HG02763 (cell line): Measurements from ENCODE around the gene CACNG4.

Source experiments
- ATAC-seq: cut with Tn5 transposase; IDR thresholded peaks from one replicate; pipeline ENCODE4 v1.9.1; 2021; ENCODE audit warnings: mild to moderate bottlenecking, moderate library complexity; ENCODE audit not compliant: unreplicated experiment

CACNG4 gene

GRCh38 chr17:67015001-67015400 lies 50.5 kb downstream of the CACNG4 start:
- no peak for ATAC-seq

- no peak for ATAC-seq
Observed at GRCh38 chr17:67016039-67016762, 51.7 kb downstream of the CACNG4 start.

DNA sequence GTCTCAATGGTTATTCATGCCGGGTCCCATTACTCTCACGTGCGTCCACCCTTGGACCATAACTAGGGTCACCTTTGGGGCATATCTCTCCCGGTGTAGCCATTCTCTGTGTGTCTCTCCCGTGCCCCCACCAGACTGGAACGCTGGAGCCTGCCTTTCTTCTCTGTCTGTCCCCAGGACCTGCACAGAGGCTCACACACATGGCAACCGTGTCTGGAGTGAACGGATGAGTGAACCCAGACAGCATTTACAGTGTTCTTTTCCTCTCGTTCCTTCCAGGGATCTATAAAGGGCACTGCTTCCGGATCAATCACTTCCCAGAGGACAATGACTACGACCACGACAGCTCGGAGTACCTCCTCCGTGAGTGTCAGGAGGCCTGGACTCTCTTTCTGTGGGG lies 53.4 kb downstream of the CACNG4 start:
- ATAC-seq = no peak

DNA sequence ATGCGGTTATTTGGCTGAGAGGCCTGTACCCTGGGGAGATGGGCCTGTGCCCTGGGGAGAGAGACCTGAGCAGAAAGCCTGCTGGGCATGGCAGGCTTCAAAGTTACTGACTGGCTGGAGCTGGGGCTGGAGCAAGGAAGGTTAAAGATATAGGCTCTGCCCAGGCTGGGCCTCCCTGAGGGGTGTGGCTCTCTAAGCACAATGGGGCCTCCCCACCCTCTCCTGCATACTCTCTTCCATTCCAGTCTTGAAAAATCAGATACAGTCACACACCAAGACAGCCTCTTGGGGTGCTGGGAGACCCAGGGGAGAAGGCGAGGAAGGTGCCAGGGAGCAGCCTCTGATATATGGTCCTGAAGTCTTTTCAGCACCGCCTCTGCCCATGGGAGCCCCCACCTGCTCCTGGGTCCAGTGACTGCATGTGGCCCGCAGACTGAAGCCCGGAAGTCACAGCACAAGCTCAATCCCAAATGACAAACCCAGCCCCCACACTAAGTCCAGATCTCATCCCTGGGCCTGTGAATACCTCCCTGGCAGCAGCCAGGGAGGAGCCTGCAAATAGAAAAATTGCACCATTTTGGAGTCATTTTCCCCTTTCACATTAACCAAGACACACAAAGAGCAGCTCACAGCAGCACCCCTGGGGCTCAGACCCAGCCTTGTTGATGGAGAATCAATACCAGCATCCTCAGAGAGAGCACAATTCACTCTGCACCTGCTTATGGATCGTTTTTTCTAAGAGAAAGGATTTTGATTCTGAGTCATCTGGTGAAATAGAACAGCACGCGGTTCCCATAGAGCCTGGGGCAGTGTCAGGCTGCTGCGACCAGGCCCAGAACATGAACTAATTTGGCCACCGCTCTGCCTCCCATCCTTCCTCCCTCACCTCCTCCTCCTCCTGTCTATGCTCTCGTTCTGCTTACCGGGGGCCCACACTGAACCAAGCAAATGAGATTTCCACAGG lies 54.2 kb downstream of the CACNG4 start:
- ATAC-seq = no peak

DNA sequence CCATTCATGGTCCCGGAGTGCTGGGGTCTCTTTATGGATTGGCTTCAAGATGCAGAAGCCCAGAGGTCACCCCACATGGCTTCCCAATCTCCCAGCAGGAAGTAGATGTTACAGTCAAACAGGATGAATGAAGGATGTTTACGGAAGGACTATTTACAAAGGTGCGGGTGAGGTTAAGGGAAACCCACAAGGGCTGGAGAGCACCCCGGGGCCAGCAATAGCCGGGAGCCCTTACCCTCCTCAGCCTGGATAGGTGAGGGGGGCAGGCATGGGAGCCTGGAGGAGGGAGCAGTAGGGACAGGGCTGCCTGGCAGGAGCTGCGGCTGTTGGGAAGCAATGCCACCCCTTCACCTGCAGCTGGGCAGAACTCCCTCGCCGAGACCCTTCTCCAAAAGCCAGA lies 55.3 kb downstream of the CACNG4 start:
- no peak for ATAC-seq

DNA sequence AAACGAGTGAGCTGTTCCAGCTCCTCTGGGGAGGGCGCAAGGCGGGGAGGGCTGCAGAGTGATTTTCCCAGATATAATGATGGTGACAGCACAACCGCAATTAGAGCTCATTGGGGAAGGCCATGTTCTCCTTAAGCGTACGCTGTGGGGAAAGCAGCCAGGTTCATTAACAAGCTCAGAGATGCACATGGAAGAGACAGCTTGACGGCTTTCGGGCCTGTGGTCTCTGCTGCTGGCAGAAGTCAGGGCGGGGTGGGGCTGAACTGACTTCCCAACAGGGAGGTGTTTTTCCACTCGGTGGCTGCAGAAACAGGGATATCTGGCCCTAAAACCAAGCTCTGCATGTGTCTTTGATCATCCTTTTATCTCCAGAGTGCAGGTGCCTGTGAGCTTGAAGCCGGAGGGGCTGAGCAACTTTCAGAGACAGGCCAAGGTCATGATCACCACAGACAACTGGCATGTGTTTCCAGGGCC lies 55.8 kb downstream of the CACNG4 start:
- ATAC-seq = no peak

DNA sequence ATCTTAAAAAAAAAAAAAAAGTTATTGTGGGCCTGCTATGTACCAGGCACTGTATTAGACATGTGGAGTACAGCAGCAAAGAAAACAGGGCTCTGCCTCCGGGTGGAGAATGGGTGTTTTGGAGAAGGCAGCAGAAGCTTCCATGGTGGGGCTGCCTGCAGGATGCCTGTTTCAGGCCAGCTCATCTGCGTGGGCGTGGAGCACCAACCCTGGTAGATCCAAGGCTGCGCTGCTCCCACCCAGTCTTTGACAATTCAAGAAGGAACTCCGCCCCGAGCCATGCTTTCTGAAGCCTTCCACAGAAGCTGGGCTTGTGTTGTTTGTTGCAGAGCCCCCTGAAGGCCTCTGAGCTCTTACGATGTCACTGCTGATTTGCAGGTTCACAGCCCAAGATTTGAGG lies 56.7 kb downstream of the CACNG4 start:
- no peak for ATAC-seq

DNA sequence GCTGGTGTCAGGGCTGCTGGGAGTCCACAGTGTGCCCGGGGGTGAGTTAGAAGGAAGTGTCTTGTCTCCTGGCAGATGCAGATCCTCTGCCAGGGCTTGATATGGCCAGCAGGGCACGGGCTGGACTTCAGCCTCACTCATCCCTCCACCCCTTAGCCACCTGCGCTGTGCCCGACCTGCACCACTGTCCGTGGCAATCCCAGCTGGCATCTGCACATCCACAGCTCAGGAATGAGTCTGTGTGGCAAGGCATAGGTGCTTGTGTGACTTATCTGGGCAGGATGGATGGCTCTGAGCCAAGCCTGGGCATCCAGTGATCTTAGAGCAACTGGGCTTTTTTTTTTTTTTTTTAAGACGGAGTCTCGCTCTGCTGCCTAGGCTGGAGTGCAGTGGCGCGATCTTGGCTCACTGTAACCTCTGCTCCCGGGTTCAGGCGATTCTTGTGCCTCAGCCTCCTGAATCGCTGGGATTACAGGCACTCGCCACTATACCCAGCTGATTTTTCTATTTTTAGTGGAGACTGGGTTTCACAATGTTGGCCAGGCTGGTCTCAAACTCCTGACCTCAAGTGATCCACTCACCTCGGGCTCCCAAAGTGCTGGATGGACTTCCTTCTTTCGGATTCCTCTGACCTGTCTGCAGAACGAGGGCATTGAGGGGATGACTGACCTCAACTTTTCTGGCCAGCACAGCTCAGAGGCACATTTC lies 57.4 kb downstream of the CACNG4 start:
- no peak for ATAC-seq

DNA sequence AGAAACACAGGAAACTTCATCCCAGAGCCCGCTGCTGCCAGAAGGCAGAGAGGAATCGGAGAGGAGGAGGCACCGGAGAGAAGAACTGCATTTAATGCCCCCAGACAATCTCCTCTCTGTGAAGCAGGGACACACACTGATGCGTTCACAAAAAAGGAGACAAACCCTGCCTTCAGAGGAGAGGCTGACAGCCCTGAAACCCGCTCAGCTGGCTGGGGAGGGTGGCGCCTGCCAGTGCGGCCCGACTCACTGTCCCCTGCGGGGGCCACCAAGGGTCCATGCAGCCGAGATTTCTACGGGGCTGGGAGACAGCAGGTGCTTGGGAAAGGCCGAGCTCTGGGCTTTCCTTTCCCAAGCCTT lies 57.9 kb downstream of the CACNG4 start:
- ATAC-seq = no peak

DNA sequence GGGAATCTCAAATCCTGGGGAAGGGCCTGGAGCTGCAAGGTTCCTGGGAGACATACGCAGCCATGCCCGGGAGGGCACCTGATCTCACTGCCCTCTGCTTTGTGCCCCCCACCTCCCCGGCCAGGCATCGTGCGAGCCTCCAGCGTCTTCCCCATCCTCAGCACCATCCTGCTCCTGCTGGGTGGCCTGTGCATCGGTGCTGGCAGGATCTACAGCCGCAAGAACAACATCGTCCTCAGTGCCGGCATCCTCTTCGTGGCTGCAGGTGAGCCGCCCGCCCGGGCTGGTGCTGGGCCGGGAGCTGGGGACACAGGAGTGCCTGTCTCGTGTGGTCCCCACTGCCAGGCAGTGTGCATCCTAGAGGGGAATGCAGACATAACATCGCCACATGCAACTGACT lies 60.2 kb downstream of the CACNG4 start:
- no peak for ATAC-seq

GRCh38 chr17:67025216-67025792 lies 60.8 kb downstream of the CACNG4 start:
- no peak for ATAC-seq

GRCh38 chr17:67026341-67026740 lies 61.8 kb downstream of the CACNG4 start:
- ATAC-seq = no peak

GRCh38 chr17:67027031-67027628 lies 62.6 kb downstream of the CACNG4 start:
- no peak for ATAC-seq

DNA sequence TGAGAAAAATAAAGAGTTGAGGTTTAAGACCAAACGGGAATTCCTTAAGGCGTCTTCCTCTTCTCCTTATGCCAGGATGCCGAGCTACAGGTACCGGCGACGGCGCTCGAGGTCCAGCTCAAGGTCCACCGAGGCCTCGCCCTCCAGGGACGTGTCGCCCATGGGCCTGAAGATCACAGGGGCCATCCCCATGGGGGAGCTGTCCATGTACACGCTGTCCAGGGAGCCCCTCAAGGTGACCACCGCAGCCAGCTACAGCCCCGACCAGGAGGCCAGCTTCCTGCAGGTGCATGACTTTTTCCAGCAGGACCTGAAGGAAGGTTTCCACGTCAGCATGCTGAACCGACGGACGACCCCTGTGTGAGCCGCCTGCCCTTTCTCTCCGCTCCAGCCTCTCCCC lies 66.1 kb downstream of the CACNG4 start:
- ATAC-seq = no peak

DNA sequence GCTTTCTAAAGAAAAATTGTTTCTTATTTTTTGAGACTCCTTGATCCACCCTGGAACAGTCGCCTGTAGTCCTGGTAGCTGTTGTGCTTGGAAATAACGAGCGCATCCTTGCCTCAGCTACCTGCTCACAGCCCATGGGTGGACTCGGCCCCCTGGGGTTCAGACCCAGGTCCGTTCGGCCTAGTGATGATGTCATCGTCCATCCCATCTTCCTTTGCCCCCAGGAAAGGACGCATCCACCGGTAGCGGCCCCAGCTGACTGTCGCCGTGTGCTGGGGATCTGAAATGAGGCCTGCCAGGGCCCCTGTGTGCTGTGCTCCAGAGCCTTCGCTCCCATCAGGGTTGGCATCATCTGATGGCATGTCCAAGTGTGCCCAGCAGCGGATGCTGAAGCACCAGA lies 67.9 kb downstream of the CACNG4 start:
- ATAC-seq = no peak

GRCh38 chr17:67032985-67033384 lies 68.5 kb downstream of the CACNG4 start:
- no peak for ATAC-seq

GRCh38 chr17:67033613-67034012 lies 69.1 kb downstream of the CACNG4 start:
- ATAC-seq = no peak

DNA sequence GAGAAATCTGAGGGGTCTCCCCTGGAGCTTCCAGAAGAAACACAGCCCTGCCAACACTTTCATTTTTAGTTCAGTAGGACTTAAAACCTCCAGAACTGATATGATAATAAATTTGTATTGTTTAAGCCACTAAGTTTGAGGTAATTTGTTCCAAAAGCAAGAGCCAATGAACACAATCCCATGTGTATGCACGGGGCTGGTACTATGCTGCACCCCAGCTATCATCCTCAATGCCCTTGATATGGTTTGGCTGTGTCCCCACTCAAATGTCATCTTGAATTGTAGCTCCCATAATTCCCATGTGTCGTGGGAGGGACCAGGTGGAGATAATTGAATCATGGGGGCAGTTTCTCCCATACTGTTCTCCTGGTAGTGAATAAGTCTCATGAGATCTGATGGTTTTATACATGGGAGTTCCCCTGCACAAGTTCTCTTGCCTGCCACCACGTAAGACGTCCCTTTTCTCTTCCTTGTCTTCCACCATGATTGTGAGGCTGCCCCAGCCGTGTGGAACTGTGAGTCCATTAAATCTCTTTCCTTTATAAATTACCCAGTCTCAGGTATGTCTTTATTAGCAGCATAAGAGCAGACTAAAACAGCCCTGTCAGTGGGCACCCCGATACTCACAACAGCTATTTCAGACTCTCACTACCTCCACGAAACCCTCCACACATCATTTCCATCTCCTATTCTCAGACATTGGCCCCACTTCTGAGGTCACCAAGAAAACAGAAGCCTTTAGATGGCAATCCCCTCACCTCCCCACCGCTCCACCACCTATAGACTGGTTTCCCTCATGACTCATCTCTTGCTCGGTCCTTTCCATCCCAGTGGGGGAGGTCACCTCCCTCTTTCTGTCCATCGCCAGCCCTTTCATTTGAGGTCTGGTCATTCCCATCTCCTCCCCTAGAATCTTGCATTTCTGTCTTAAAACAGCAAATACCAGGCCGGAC lies 70.9 kb downstream of the CACNG4 start:
- ATAC-seq = peak; percentile 68

- ATAC-seq = no peak
Observed at GRCh38 chr17:67038861-67039365, 74.4 kb downstream of the CACNG4 start.
